NCI-H748 (cell line): ENCODE data around the gene CCL19.
"Not testable (repeated sequence)": the region's sequence is repeated elsewhere in the genome, so short reads cannot be mapped to it uniquely, and the experiment has no call there.

Experiments
- DNase-seq: peaks from one replicate; lab custom pipeline; 2025; ENCODE audit not compliant: unreplicated experiment; lab: John Stamatoyannopoulos, UW

Gene CCL19

DNA sequence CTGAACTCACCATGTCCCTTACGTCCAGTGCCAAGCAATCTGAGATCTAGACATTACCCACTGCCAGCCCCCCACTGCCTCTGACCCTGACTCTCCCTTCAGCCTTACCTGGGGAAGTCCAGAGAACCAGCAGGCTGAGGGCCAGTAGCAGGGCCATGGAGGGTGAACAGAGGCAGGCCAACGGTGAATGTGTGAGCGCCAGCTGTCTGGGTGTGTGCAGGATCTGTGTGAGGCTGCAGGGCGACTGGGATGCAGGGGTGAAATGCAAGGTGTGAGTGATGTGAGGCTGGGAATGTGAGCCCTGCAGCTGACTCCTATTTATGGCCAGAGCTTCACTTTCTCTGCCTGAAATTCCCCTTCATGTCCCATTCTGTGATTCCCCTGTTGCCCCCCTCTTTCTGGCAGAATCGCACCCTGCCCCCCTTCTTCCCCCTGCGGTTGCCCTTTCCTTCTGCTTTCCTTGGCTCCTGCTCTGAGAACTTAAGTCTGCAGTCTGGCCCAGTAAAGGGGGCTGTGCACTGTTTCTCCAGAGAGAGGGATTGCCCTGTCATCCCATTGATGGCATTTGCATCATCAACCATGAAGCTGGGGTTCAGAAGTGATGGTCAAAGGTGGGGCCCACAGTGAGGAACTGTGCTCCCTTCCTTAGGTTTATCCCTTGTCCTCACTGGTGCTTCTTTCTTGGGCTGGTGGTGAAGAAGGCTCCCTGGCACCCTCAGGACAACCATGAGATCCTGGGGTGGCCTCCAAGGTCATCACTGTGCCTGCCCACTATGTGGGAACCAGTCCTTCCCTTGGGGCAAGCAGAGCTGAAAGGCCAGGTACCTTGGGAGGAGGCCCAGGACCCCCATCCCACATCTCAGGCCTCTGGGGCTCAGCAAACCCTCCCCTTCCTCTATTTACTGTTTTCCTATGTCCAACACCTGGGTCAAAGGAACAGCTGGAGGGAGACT, at the start of gene CCL19:
Gene CCL19, minus strand, starts transcription at position 294 of the 953 bp plus-strand sequence. Its CDS starts 137 bp downstream, at position 157.
- DNase-seq, result no peak

GRCh38 chr9:34740176-34740575, 49.1 kb upstream of the CCL19 start:
- not testable (repeated sequence) for DNase-seq

GRCh38 chr9:34737677-34738260, 46.7 kb upstream of the CCL19 start:
- no peak for DNase-seq

DNA sequence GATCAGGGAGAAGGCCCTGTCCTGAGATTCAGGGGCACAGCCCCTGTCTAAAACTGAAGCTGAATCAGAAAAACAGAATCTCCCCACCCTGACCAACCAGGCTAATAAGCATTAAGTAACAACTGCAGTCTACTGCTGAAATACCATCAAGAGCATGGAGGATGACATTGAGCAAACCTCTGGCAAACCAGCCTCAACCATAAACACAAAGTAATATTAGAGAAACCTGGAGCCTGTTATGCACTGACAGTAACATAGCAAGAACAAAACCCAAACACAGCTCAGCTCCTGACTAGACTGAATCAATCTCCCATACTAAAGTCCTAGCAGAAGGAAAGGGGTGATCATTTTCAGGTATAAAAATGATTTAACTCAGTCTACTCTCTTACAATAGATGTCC, 43.6 kb upstream of the CCL19 start:
- DNase-seq, result no peak

- DNase-seq, result no peak
Measured at GRCh38 chr9:34732886-34733285, 41.8 kb upstream of the CCL19 start.

- DNase-seq, result no peak
Measured at GRCh38 chr9:34732478-34732877, 41.4 kb upstream of the CCL19 start.

DNA sequence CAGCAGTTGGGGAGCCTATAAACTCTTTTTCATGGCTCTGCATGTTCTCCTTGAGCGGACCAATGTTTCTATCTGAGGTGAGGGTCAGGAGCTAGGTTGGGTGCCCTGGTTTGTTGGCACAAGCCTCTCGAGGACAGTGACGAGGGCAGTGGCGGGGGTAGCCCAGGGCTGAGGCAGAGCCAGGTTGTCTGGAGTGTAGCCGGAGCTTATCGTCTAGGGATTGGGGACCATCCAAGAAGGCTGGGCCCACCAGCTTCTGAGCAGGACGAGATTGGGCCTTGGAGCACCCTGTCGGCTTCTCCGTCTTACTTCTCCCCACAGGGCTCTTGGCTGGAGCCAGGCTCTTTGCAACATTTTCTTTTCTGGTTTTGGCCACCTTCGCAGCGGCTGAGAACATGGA, 32.1 kb upstream of the CCL19 start:
- no peak for DNase-seq

DNA sequence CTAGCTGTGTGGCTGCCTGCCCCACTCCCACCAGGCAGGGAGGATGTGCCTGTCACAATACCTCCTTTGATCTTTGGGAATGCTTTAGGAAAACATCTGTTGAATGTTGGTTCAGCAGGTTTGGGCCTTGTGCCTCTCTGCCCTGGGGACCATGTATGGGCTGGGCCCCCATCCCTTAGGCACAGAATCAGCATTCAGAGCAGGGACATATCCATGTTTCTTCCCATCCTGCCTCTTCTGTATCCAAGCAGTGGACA, 28.6 kb upstream of the CCL19 start:
- DNase-seq, result not testable (repeated sequence)

GRCh38 chr9:34719021-34719768, 28.1 kb upstream of the CCL19 start:
- DNase-seq, result no peak

DNA sequence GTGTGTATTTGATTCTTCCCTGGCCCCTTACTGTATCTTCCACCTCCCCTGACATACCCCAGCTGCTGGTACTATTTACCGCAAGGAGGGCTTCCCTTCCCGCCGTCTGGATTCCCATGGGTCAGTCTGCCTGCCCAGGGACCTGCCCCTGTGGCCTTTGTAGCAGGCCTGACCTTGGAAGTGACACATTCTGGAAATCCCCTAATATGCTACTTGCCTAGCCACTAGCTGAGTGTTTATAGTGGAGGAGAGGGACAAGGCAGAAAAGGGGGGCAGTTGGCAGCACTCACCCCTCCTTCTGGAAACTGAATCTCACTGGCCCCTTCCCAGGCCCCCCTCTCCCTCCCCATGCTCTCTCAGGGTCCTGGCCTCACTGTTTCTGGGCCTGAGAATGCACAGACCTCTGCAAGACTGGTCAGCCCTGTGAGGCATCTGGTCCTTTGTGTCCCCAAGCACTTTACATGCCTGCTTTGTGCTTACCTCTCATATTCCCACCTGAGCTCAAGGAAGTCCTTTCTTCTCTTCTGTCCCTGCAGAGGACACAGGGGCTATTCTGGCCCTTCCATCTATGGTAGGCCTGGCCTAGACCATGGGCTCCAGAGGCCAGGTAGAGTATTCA, 27.0 kb upstream of the CCL19 start:
- no peak for DNase-seq

GRCh38 chr9:34716711-34717110, 25.6 kb upstream of the CCL19 start:
- peak; percentile 5 for DNase-seq

DNA sequence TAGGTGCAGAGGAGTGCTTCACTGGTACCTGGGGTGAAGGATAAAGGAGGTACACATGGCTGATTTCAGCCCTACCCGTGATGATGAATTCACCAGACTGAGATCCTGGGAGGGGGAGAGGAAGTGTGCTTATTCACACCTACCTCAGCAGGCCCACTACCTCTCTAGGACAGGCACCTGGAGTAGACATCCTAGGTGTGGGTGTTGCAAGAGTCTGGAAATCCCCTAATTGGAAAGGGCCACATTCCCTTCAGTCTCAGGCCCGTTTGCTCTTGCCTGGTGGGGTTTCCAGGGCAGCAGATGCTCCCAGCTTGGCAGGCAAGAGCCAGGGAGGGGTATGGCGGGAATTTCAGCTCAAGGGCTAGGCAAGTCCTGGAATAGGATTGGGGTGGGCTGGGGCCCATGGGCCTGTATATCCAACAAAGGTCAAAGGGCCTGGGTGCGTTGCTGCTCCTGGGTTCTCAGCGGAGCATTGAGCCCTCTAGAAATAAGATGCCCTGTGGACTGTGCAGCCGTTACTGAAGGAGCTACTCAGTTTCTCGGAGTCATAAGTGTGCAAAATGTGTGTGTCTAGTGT, 24.7 kb upstream of the CCL19 start:
- no peak for DNase-seq

- no peak for DNase-seq
Measured at GRCh38 chr9:34714007-34714406, 22.9 kb upstream of the CCL19 start.

DNA sequence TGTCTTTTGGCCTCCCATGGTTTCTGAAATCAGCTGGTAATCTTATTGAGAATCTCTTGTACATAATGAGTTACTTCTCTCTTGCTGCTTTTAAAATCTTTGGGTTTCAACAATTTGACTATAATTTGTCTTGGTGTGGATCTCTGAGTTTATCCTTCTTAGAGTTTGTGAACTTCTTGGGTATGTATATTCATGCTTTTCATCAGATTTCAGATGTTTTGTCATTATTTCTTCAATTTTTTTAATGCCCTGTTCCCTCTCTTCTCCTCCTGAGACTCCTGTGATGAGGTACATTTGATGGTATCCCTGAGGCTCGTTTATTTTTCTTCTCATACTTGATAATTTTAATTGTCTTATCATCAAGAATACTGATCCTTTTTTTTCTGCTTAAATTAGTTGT, 21.1 kb upstream of the CCL19 start:
- no peak for DNase-seq

DNA sequence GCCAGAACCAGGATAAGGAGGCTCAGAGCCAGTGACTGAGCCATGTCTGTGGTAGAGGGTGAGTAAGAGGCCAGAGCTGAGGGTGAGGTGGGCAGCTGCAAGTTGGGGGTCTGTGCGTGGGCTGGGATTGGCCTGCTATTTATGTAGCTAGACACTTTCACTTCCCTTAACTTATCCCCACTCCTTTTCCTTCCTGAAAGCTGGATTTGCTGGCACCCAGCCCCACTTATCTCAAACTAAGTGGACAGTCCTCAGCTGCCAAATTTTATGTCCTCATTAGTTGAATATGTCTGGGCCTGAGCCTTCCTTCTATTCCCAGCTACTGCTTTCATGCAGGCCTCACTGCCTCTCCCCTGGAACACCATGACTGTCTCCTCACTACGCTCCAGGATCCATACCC, 18.9 kb upstream of the CCL19 start, which contains the start of gene CCL21:
Gene CCL21, minus strand, starts transcription at position 114 of the 400 bp plus-strand sequence. Its CDS starts 70 bp downstream, at position 44.
- DNase-seq, result no peak

DNA sequence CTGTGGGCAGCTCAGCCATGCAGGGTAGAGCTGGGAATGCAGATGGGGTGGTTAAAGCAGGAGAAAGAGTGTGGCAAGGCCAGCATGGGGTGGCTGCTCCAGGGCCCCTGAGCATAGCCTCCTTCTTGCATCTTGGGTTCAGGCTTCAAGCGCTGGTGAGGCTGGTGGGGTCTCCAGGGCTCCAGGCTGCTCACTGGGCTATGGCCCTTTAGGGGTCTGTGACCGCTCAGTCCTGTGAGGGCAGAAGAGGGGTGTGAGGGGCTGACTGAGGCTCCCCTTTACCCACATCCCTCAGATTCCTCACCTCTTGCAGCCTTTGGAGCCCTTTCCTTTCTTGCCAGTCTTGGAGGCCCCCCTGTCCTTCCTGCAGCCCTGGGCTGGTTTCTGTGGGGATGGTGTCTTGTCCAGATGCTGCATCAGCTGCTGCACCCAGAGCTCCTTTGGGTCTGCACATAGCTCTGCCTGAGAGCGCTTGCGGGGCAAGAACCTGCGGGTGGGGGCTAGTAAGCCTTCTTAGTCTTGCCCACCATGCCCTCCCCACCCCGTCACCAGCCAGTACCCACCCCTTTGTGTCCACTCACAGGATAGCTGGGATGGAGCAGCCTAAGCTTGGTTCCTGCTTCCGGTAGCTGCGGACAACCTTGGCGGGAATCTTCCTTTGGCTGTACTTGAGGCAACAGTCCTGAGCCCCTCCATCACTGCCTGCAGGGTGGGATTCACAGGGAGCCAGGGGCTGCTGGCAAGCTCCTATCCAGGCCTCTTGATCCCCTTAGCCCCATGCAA, 18.3 kb upstream of the CCL19 start:
- DNase-seq, result no peak

DNA sequence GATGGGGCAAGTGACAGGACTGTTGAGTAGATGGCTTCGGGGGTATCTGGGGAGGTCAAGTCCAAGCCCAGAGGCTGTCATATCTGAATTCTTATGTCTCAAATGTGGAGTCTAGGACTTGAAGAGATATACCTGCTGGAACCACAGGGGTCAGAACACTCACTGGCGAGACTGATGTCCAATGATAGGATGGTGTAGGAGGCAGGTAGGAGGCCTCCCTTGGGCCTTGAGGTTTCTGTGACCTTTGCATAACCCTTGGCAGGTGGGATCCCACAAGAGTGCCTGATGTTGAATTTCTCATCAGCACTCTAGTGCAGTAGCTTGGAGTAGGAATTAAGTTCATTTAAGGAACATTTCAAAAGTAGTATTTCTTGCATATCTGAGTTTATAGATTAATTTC, 16.1 kb upstream of the CCL19 start:
- DNase-seq, result no peak

DNA sequence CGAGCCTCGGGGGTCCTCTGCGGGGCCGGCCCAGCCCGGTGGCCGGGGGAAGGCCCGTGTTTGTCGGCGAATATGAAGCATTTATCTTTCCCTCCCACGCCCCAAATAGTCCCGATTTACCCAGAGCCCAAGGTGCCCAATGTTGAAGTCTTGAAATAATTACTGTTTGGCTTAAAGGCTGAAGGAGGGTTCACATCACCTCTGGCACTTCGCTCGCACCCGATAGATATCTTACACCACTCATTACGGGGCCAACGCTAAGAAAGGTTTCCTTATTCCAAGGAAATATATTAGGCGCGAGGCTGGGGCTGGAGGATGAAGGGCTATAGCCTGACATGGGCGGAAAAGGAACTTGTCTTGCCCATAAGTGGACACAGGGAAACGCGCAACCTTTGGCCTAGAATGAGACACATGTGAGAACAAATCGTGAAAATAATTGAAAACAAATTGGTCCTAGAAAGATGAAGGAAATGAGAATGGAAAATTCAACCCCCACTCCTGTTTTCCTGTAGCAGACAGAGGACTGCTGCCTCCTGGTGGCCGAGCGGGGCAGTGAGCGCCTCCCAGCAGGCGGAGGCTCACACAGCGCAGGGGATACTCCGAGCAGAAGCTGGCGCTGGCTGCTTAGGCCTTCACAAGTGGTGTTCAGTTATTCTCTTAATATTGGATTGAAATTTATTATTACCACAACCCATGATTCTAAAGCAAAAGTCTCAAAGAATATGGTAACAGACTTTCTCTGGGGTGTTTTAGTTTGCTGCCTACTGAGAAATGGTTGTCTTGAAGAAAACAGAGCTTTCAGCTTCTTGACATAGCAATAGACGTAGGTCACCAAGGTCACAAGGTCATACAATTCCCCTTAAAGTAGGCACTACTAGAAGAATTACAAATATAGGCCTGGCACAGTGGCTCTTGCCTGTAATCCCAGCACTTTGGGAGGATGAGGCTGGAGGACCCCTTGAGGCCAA, 11.0 kb upstream of the CCL19 start:
- peak; percentile 77 for DNase-seq
